DMS 273 (cell line): ENCODE results near the gene HPCAL1.

Source experiments
- DNase-seq: peaks from one replicate; lab custom pipeline; 2025; ENCODE audit not compliant: unreplicated experiment; lab: John Stamatoyannopoulos, UW

Gene HPCAL1

GRCh38 chr2:10303181-10303693 is 533 bp downstream of the HPCAL1 start:
- DNase-seq = peak; percentile 63

GRCh38 chr2:10303694-10304378 is 1.1 kb downstream of the HPCAL1 start:
- DNase-seq = peak; percentile 81

- no peak for DNase-seq
These were observed 2.0 kb downstream of the HPCAL1 start for GRCh38 chr2:10304458-10305253.

GRCh38 chr2:10305254-10305635 is 2.5 kb downstream of the HPCAL1 start:
- peak; percentile 32 for DNase-seq

GRCh38 chr2:10305715-10306114 is 3.0 kb downstream of the HPCAL1 start:
- peak; percentile 27 for DNase-seq

GRCh38 chr2:10306901-10307463 is 4.3 kb downstream of the HPCAL1 start:
- no peak for DNase-seq

GRCh38 chr2:10307561-10308156 is 5.0 kb downstream of the HPCAL1 start:
- no peak for DNase-seq

GRCh38 chr2:10308866-10309265 is 6.2 kb downstream of the HPCAL1 start:
- DNase-seq = no peak

GRCh38 chr2:10309286-10309685 is 6.6 kb downstream of the HPCAL1 start:
- DNase-seq = no peak

- DNase-seq = no peak
These were observed 7.7 kb downstream of the HPCAL1 start for GRCh38 chr2:10310309-10310888.

- DNase-seq = no peak
These were observed 9.0 kb downstream of the HPCAL1 start for GRCh38 chr2:10311736-10312135.

- no peak for DNase-seq
These were observed 9.8 kb downstream of the HPCAL1 start for GRCh38 chr2:10312437-10312957.

- peak; percentile 54 for DNase-seq
These were observed 13.6 kb downstream of the HPCAL1 start for GRCh38 chr2:10316336-10316735.

- DNase-seq = no peak
These were observed 14.2 kb downstream of the HPCAL1 start for GRCh38 chr2:10316860-10317259.

- peak; percentile 18 for DNase-seq
These were observed 14.9 kb downstream of the HPCAL1 start for GRCh38 chr2:10317646-10318045.

GRCh38 chr2:10318345-10318744 is 15.6 kb downstream of the HPCAL1 start:
- DNase-seq = no peak

- DNase-seq = no peak
These were observed 17.3 kb downstream of the HPCAL1 start for GRCh38 chr2:10319892-10320574.

- DNase-seq = no peak
These were observed 17.8 kb downstream of the HPCAL1 start for GRCh38 chr2:10320575-10320931.

- no peak for DNase-seq
These were observed 18.2 kb downstream of the HPCAL1 start for GRCh38 chr2:10320933-10321332.

GRCh38 chr2:10321622-10322021 is 18.9 kb downstream of the HPCAL1 start:
- DNase-seq = no peak
